Fibroblast of lung (primary cell): ENCODE data around the gene FGF3. TPM values are rescaled to one million over a fixed set of nuclear protein-coding genes. Genes with fewer than 3 reads are reported as not detected.

Experiments
- DNase-seq, 2 donors: peaks; one replicate each; pipeline versions ENCODE4 v3.0.0 to v3.0.0-alpha.2; 2010; ENCODE audit warnings: low read depth in 2 of 2
- H2AFZ ChIP-seq: 2 replicates; pipeline ENCODE4 v1.5.1; 2012; ENCODE audit warnings: low read length, control low read depth, inconsistent platforms
- H3K27ac ChIP-seq: 2 replicates; pipeline ENCODE4 v1.5.1; 2011; ENCODE audit warnings: low read length, control low read depth; ENCODE audit not compliant: insufficient read depth
- H3K27me3 ChIP-seq: 2 replicates; pipeline ENCODE4 v1.5.1; 2011; ENCODE audit warnings: mild to moderate bottlenecking, low read length; ENCODE audit not compliant: control insufficient read depth, insufficient read depth
- H3K36me3 ChIP-seq: 2 replicates; pipeline ENCODE4 v1.5.1; 2011; ENCODE audit warnings: low read length; ENCODE audit not compliant: control insufficient read depth, insufficient read depth
- H3K4me1 ChIP-seq: 2 replicates; pipeline ENCODE4 v1.5.1; 2011; ENCODE audit warnings: low read length; ENCODE audit not compliant: control insufficient read depth, insufficient read depth; ENCODE audit errors: extremely low read depth
- H3K4me2 ChIP-seq: 2 replicates; pipeline ENCODE4 v1.5.1; 2011; ENCODE audit warnings: low read length, control low read depth; ENCODE audit not compliant: insufficient read depth; ENCODE audit errors: extremely low read depth
- H3K4me3 ChIP-seq, 4 experiments: fragments of 200-600 bp in 1 of 4; sonication (generic) in 1 of 4; replicated peaks in 1 of 4; 2 replicates each; pipeline ENCODE4 v1.5.1; 2011 to 2016; ENCODE audit warnings: low read length in 4 of 4, low read depth in 3 of 4, mild to moderate bottlenecking in 3 of 4, control low read depth in 2 of 4, inconsistent platforms in 1 of 4, mixed read lengths in 1 of 4; ENCODE audit not compliant: insufficient read depth in 1 of 4; ENCODE audit errors: control extremely low read depth in 1 of 4
- H3K79me2 ChIP-seq: 2 replicates; pipeline ENCODE4 v1.5.1; 2012; ENCODE audit warnings: mild to moderate bottlenecking, low read length, inconsistent platforms; ENCODE audit not compliant: control insufficient read depth, insufficient read depth
- H3K9ac ChIP-seq: 2 replicates; pipeline ENCODE4 v1.5.1; 2011; ENCODE audit warnings: mild to moderate bottlenecking, low read length, control low read depth; ENCODE audit not compliant: insufficient read depth
- H3K9me3 ChIP-seq: 2 replicates; pipeline ENCODE4 v1.5.1; 2012; ENCODE audit warnings: low read depth, low read length; ENCODE audit not compliant: control insufficient read depth, insufficient read depth
- H4K20me1 ChIP-seq: 2 replicates; pipeline ENCODE4 v1.5.1; 2011; ENCODE audit warnings: low read length; ENCODE audit not compliant: control insufficient read depth, insufficient read depth; ENCODE audit errors: extremely low read depth
- EZH2 ChIP-seq: IDR thresholded peaks from 2 replicates; pipeline ENCODE4 v1.5.1; 2012; ENCODE audit warnings: low read length, control low read depth, mild to moderate bottlenecking; ENCODE audit errors: missing control alignments
- polyA plus RNA-seq, 2 donors: library from polyadenylated mRNA; depleted of rRNA in 1 of 2; stranded (reverse) in 1 of 2; unstranded in 1 of 2; fragments of >200 nt; gene quantifications; 2 replicates each; pipeline ENCODE4 v1.2.1, GENCODE V29; 2011 to 2012; ENCODE audit warnings: missing spikeins in 1 of 2
- total RNA-seq: library from RNA; depleted of rRNA; stranded (reverse); fragments of >200 nt; gene quantifications from 2 replicates; pipeline ENCODE4 v1.2.1, GENCODE V29; 2014
- TF ChIP-seq, protein P1 (sequence below), 2 donors: IDR thresholded peaks in 1 of 2; conservative IDR thresholded peaks in 1 of 2; 1 replicate in 1 of 2; 2 replicates in 1 of 2; pipeline ENCODE4 v1.5.1; 2011 to 2012; ENCODE audit warnings: low read length in 2 of 2, control low read depth in 1 of 2, inconsistent platforms in 1 of 2, low read depth in 1 of 2, mild to moderate bottlenecking in 1 of 2

The FGF3 gene
- total and polyA plus RNA-seq, 2 donors (not counting 1 experiment from before 2014, with no cell fraction given): not detected

- H3K9ac ChIP-seq: no peak overlapping the region
- H2AFZ ChIP-seq: no peak overlapping the region
- no peaks in the 10 kb centered on the region for H3K9me3 ChIP-seq
- H3K4me2 ChIP-seq: no peak overlapping the region
- TF ChIP-seq, protein P1, sequence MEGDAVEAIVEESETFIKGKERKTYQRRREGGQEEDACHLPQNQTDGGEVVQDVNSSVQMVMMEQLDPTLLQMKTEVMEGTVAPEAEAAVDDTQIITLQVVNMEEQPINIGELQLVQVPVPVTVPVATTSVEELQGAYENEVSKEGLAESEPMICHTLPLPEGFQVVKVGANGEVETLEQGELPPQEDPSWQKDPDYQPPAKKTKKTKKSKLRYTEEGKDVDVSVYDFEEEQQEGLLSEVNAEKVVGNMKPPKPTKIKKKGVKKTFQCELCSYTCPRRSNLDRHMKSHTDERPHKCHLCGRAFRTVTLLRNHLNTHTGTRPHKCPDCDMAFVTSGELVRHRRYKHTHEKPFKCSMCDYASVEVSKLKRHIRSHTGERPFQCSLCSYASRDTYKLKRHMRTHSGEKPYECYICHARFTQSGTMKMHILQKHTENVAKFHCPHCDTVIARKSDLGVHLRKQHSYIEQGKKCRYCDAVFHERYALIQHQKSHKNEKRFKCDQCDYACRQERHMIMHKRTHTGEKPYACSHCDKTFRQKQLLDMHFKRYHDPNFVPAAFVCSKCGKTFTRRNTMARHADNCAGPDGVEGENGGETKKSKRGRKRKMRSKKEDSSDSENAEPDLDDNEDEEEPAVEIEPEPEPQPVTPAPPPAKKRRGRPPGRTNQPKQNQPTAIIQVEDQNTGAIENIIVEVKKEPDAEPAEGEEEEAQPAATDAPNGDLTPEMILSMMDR (conservative IDR thresholded peaks at IDR 0.05 in 1 of 2, IDR thresholded peaks at IDR 0.05 in 1 of 2; ENCODE audit: low read depth in 1 of 2, low read length in 2 of 2): no peak
- TF ChIP-seq EZH2: no peak
- no peaks in the 10 kb centered on the region for H3K4me1 ChIP-seq
- no peak for DNase-seq
- H3K79me2 ChIP-seq: no peaks in the 10 kb centered on the region
- H4K20me1 ChIP-seq: no peaks in the 10 kb centered on the region
- H3K27me3 ChIP-seq: no peaks in the 10 kb centered on the region
- H3K4me3 ChIP-seq: no peak overlapping the region
- no peak overlapping the region for H3K27ac ChIP-seq
- H3K36me3 ChIP-seq: no peaks in the 10 kb centered on the region
Observed at GRCh38 chr11:69828276-69828970, 9.2 kb upstream of the FGF3 start.

DNA sequence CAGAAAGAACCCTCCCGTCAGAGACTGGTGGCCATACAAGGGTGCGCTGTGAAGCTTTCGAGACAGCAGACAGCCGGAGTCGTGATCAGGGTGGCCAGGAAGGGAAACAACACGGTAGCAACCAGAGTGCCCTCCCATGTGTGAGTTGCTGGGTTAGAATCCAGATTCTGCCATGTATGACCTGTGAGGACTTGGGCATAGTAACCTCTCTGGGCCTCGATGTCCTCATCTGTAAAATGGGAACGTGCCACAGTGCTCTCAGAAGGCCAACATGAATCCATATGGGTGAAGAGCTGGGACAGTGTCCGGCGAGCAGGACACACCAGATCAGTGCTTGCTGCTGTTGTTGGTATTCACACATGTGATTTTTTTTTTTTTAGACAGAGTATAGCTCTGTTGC lies 7.6 kb upstream of the FGF3 start:
- no peak for DNase-seq
- H3K9ac ChIP-seq: no peak overlapping the region
- H3K4me3 ChIP-seq: no peak overlapping the region
- H3K9me3 ChIP-seq: no peaks in the 10 kb centered on the region
- no peak overlapping the region for H3K27ac ChIP-seq
- no peak for TF ChIP-seq EZH2
- TF ChIP-seq, protein P1 (conservative IDR thresholded peaks at IDR 0.05 in 1 of 2, IDR thresholded peaks at IDR 0.05 in 1 of 2; ENCODE audit: low read depth in 1 of 2, low read length in 2 of 2): no peak
- no peak overlapping the region for H2AFZ ChIP-seq
- no peaks in the 10 kb centered on the region for H4K20me1 ChIP-seq
- H3K4me1 ChIP-seq: no peaks in the 10 kb centered on the region
- H3K4me2 ChIP-seq: no peak overlapping the region
- H3K27me3 ChIP-seq: peaks cover 7% of the 10 kb centered on the region
- no peaks in the 10 kb centered on the region for H3K36me3 ChIP-seq
- no peaks in the 10 kb centered on the region for H3K79me2 ChIP-seq

DNA sequence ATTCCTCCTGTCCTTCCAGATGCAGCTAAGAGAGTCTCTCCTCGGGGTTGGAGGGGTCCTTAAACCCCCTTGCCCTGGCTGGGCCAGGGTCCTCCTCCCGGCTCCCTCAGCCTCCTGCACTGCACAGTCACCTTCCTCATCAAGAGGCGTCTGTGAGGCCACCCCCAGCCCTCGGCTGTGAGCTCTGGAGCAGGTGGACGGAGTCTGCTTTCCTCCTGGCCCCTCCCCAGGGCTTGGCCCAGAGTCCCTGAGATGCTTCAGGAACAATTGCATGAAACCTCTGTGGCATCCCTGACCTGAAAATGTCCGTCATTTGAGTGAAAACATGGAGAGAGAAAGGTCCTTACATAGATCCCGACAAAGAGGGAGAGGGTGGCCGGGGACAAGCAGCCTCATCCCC lies 6.7 kb upstream of the FGF3 start:
- Histone ChIP-seq H2AFZ (no peak overlapping the region), H3K4me3 (no peak overlapping the region), H3K9me3 (no peaks in the 10 kb centered on the region), H3K27me3 (peaks cover 7% of the 10 kb centered on the region), H3K27ac (no peak overlapping the region), H3K36me3 (no peaks in the 10 kb centered on the region), H3K4me1 (no peaks in the 10 kb centered on the region), H3K79me2 (no peaks in the 10 kb centered on the region), H3K9ac (no peak overlapping the region), H3K4me2 (no peak overlapping the region), H4K20me1 (no peaks in the 10 kb centered on the region)
- TF ChIP-seq, protein P1 (conservative IDR thresholded peaks at IDR 0.05 in 1 of 2, IDR thresholded peaks at IDR 0.05 in 1 of 2; ENCODE audit: low read depth in 1 of 2, low read length in 2 of 2): no peak
- TF ChIP-seq EZH2: no peak
- DNase-seq: no peak
